ENCODE results near the gene FKBP1A.

GRCh38 chr20:1376408-1377270 is 16.2 kb downstream of the FKBP1A start:
- TF ChIP-seq CEBPB (IDR thresholded peaks at IDR 0.05) (no peak), USF1 (IDR thresholded peaks at IDR 0.05) (no peak), REST (IDR thresholded peaks at IDR 0.05; ENCODE audit: low read depth) (no peak), RAD21 (IDR thresholded peaks at IDR 0.05; ENCODE audit: low read depth) (no peak), EP300 (IDR thresholded peaks at IDR 0.05; ENCODE audit: borderline replicate concordance) (no peak), YY1 (IDR thresholded peaks at IDR 0.05; ENCODE audit: low read depth) (no peak), EGR1 (IDR thresholded peaks at IDR 0.05) (no peak), TAF1 (IDR thresholded peaks at IDR 0.05; ENCODE audit: low read depth) (no peak), TEAD4 (IDR thresholded peaks at IDR 0.05) (no peak), TCF12 (IDR thresholded peaks at IDR 0.05; ENCODE audit: low read depth) (no peak), ZBTB7A (IDR thresholded peaks at IDR 0.05; ENCODE audit: low read depth) (no peak), NFIC (IDR thresholded peaks at IDR 0.05) (no peak), CREB1 (IDR thresholded peaks at IDR 0.05; ENCODE audit: low read depth) (no peak)

All from Ishikawa (cell line).